A549 (cell line): ENCODE measurements around the gene VPS13D. TPM values are rescaled to one million over a fixed set of nuclear protein-coding genes. Genes with fewer than 3 reads are reported as not detected.

Experiments
- ATAC-seq, 2 experiments: fragments of 200-7000 bp in 1 of 2; fragments of >200 bp in 1 of 2; cut with Nextera tagmentation in 1 of 2; cut with Tn5 transposase in 1 of 2; 3 replicates each; pipeline versions ENCODE4 v1.8.0 to v1.9.1; 2018 to 2020; ENCODE audit warnings: mild to moderate bottlenecking in 1 of 2, moderate library complexity in 1 of 2
- CTCF ChIA-PET: fragments of 300-600 bp; sonication (Branson Sonifier 250); formaldehyde crosslinking; extraction: SDS; loops from one replicate; lab custom pipeline; 2021; ENCODE audit warnings: antibody characterized with exemption, inconsistent platforms; lab: Yijun Ruan, JAX
- POLR2A ChIA-PET: fragments of 350-600 bp; formaldehyde crosslinking; extraction: SDS; loops from one replicate; lab custom pipeline; 2021; ENCODE audit warnings: antibody characterized with exemption, inconsistent platforms; lab: Yijun Ruan, JAX
- DNase-seq, 2 experiments: peaks; one replicate each; pipeline versions ENCODE4 v3.0.0 to v3.0.0-alpha.2; 2011 to 2016; ENCODE audit warnings: low read depth in 1 of 2, low spot score in 1 of 2
- FAIRE-seq: peaks from 2 replicates; lab custom pipeline; 2011; peaks lifted over from hg19 to GRCh38; lab: Jason Lieb, UNC
- H3K27ac ChIP-seq, 2 experiments: fragments of >200 bp; sonication (Bioruptor Twin); formaldehyde crosslinking; 3 replicates each; pipeline ENCODE4 v1.5.1; 2016 to 2017
- H3K4me1 ChIP-seq: fragments of >200 bp; sonication (Bioruptor Twin); formaldehyde crosslinking; 3 replicates; pipeline ENCODE4 v1.6.1; 2016
- H3K4me2 ChIP-seq: fragments of >200 bp; sonication (Bioruptor Twin); formaldehyde crosslinking; 3 replicates; pipeline ENCODE4 v1.6.1; 2016
- H3K4me3 ChIP-seq: fragments of >200 bp; sonication (Bioruptor Twin); formaldehyde crosslinking; 3 replicates; pipeline ENCODE4 v1.5.1; 2016
- H3K9me3 ChIP-seq: fragments of >200 bp; sonication (Bioruptor Twin); formaldehyde crosslinking; 3 replicates; pipeline ENCODE4 v1.6.1; 2016
- CBX8 ChIP-seq: fragments of 200-600 bp; sonication (generic); IDR thresholded peaks from 2 replicates; pipeline ENCODE4 v1.6.1; 2016
- E2F6 ChIP-seq: IDR thresholded peaks from 2 replicates; pipeline ENCODE4 v1.6.1; 2012; ENCODE audit warnings: low read depth, borderline replicate concordance
- EP300 ChIP-seq, 2 experiments: fragments of >200 bp; sonication (Bioruptor Twin); formaldehyde crosslinking; IDR thresholded peaks; 2 replicates in 1 of 2; 3 replicates in 1 of 2; pipeline ENCODE4 v1.6.1; 2016 to 2017
- HDAC2 ChIP-seq: fragments of 200-600 bp; sonication (generic); IDR thresholded peaks from 2 replicates; pipeline ENCODE4 v1.6.1; 2016
- HMGXB4 ChIP-seq: fragments of 250-450 bp; sonication (Bioruptor Pico); IDR thresholded peaks from 2 replicates; pipeline ENCODE4 v1.5.0; 2021; ENCODE audit warnings: mild to moderate bottlenecking, moderate library complexity, borderline replicate concordance
- HOXA7 ChIP-seq: fragments of 250-450 bp; sonication (Bioruptor Pico); IDR thresholded peaks from 2 replicates; pipeline ENCODE4 v1.5.0; 2020; ENCODE audit warnings: mild to moderate bottlenecking, moderate library complexity
- HOXB13 ChIP-seq: fragments of 250-450 bp; sonication (Bioruptor Pico); IDR thresholded peaks from 2 replicates; pipeline ENCODE4 v1.5.0; 2020; ENCODE audit warnings: low read depth, mild to moderate bottlenecking, moderate library complexity
- MAX ChIP-seq: IDR thresholded peaks from 2 replicates; pipeline ENCODE4 v1.6.1; 2012
- MAZ ChIP-seq: fragments of 150-350 bp; IDR thresholded peaks from 2 replicates; pipeline ENCODE4 v1.6.1; 2014; ENCODE audit warnings: antibody characterized with exemption, low read depth, low read length, borderline replicate concordance
- NPAS2 ChIP-seq: fragments of 250-450 bp; sonication (Bioruptor Pico); IDR thresholded peaks from 2 replicates; pipeline ENCODE4 v1.8.0; 2022; ENCODE audit warnings: mild to moderate bottlenecking, moderate library complexity, borderline replicate concordance
- PBX3 ChIP-seq: IDR thresholded peaks from 2 replicates; pipeline ENCODE4 v1.6.1; 2012
- RARB ChIP-seq: fragments of 250-450 bp; sonication (Bioruptor Pico); IDR thresholded peaks from 2 replicates; pipeline ENCODE4 v1.8.0; 2021; ENCODE audit warnings: mild to moderate bottlenecking, moderate library complexity
- REST ChIP-seq: fragments of 200-600 bp; sonication (generic); IDR thresholded peaks from 2 replicates; pipeline ENCODE4 v1.6.1; 2016; ENCODE audit warnings: antibody characterized with exemption, mild to moderate bottlenecking, moderate library complexity
- SMC3 ChIP-seq: fragments of >200 bp; sonication (Bioruptor Twin); formaldehyde crosslinking; IDR thresholded peaks from 3 replicates; pipeline ENCODE4 v1.6.1; 2018; ENCODE audit warnings: inconsistent platforms
- TFCP2L1 ChIP-seq: fragments of 250-450 bp; sonication (Bioruptor Pico); IDR thresholded peaks from 2 replicates; pipeline ENCODE4 v1.5.0; 2021; ENCODE audit warnings: mild to moderate bottlenecking
- USF2 ChIP-seq: fragments of 450-650 bp; IDR thresholded peaks from 2 replicates; pipeline ENCODE4 v1.6.1; 2014; ENCODE audit warnings: antibody characterized with exemption
- ZC3H11A ChIP-seq: fragments of 450-650 bp; IDR thresholded peaks from 2 replicates; pipeline ENCODE4 v1.6.1; 2014; ENCODE audit warnings: antibody characterized with exemption, mild to moderate bottlenecking
- ZSCAN20 ChIP-seq: fragments of 250-450 bp; sonication (Bioruptor Pico); IDR thresholded peaks from 2 replicates; pipeline ENCODE4 v1.8.0; 2022; ENCODE audit warnings: mild to moderate bottlenecking, moderate library complexity
- WGBS: methylation state at CpG from one replicate; pipeline ENCODE4 v1.1.6; 2017; ENCODE audit errors: missing lambda C conversion rate; 5-methylcytosine and 5-hydroxymethylcytosine counted together
- polyA plus RNA-seq, 4 experiments: library from polyadenylated mRNA; depleted of rRNA in 3 of 4; stranded (reverse); fragments of >200 nt; fragmentation: RNase III in 1 of 4; extraction: RNeasy Plus Mini Kit Qiagen cat#74134 plus additional on column Dnase treatment in 1 of 4; gene quantifications; 2 replicates in 3 of 4; 3 replicates in 1 of 4; pipeline ENCODE4 v1.2.3, GENCODE V29; 2011 to 2017

The VPS13D gene
- polyA plus RNA-seq, 2 of the 4 experiments (the other 2 are of a cell fraction): 5.4 to 15.9 TPM

GRCh38 chr1:12184008-12184681 lies 45.7 kb upstream of the VPS13D start:
- no peak overlapping the region for H3K4me3 ChIP-seq
- POLR2A ChIA-PET: no interaction called here
- CTCF ChIA-PET: interaction anchor here (1.0 to 5.0 kb wide), 3 partner anchors 16 to 59 kb away, joined by 3 to 19 read pairs (median 6); no protein-coding TSS in a partner anchor
- peak overlapping the region; percentile 26; the same call in 2 of the 3 replicates for H3K4me2 ChIP-seq
- H3K4me1 ChIP-seq: peaks cover 6% of the 10 kb centered on the region; the same call in 2 of the 3 replicates
- ATAC-seq (peak in 1 of 2 experiments; percentile 41; a peak in 3 of 6 replicates), DNase-seq (no peak), FAIRE-seq (no peak)
- TF ChIP-seq ZSCAN20 (no peak), EP300 (IDR thresholded peaks at IDR 0.05) (no peak), NPAS2 (CRISPR knock-in tag) (no peak), HMGXB4 (no peak), RARB (CRISPR knock-in tag) (no peak), MAZ (no peak), MAX (no peak), REST (no peak), E2F6 (no peak), HOXA7 (CRISPR knock-in tag) (no peak), PBX3 (no peak), ZC3H11A (no peak), HOXB13 (CRISPR knock-in tag) (no peak), USF2 (no peak), HDAC2 (no peak), SMC3 (no peak), TFCP2L1 (CRISPR knock-in tag) (no peak), CBX8 (no peak)
- WGBS: 15% methylated on average over 4 of the region's 10 CpGs
- H3K9me3 ChIP-seq: no peaks in the 10 kb centered on the region
- H3K27ac ChIP-seq: peak overlapping the region in 1 of 2 experiments; percentile 73; a peak in 3 of 6 replicates
